Coronary artery (tissue), 2 donors: ENCODE measurements around the gene MYO7B.

ENCODE experiments used
- DNase-seq: peaks from one replicate; pipeline ENCODE4 v3.0.0-alpha.2; 2017; ENCODE audit warnings: low spot score
- H3K27ac ChIP-seq, 2 donors: fragments of 200-600 bp; sonication (generic); one replicate each; pipeline ENCODE4 v1.5.1; 2016 to 2019
- H3K4me3 ChIP-seq: fragments of 200-600 bp; sonication (generic); 2 replicates; pipeline ENCODE4 v1.5.1; 2016; ENCODE audit warnings: mild to moderate bottlenecking, moderate library complexity
- CTCF ChIP-seq: fragments of 200-600 bp; sonication (generic); IDR thresholded peaks from one replicate; pipeline ENCODE4 v1.5.1; 2019; ENCODE audit warnings: antibody characterized with exemption

The MYO7B gene

GRCh38 chr2:127672341-127673224 lies 137.1 kb downstream of the MYO7B start:
- peak overlapping the region; percentile 94 to 95 for H3K27ac ChIP-seq
- peak overlapping the region; percentile 87 for H3K4me3 ChIP-seq
- no peak for TF ChIP-seq CTCF
- DNase-seq: peak; percentile 76

GRCh38 chr2:127673291-127674069 lies 138.0 kb downstream of the MYO7B start:
- no peak for TF ChIP-seq CTCF
- Histone ChIP-seq H3K27ac (peak overlapping the region; percentile 94 to 95), H3K4me3 (peak overlapping the region; percentile 87)
- DNase-seq: peak; percentile 73

- peak; percentile 79 for DNase-seq
These were observed 139.0 kb downstream of the MYO7B start for GRCh38 chr2:127674241-127675209.

GRCh38 chr2:127675331-127676261 lies 140.1 kb downstream of the MYO7B start, which contains the start of gene LIMS2:
Gene LIMS2, minus strand, starts transcription at chr2:127675530. Its CDS starts 506 bp downstream, at chr2:127675024.
- peak; percentile 86 for DNase-seq
- no peak for TF ChIP-seq CTCF
- Histone ChIP-seq H3K4me3 (peak within 1 kb of the TSS; percentile 87), H3K27ac (peak within 1 kb of the TSS; percentile 94 to 95)

More at GRCh38 chr2:127674241-127675209, 139.0 kb downstream of the MYO7B start:
- H3K27ac ChIP-seq: peak overlapping the region; percentile 94 to 95
- TF ChIP-seq CTCF: no peak
- peak overlapping the region; percentile 87 for H3K4me3 ChIP-seq

- H3K4me3 ChIP-seq: no peak overlapping the region
- TF ChIP-seq CTCF: no peak
- peak; percentile 80 for DNase-seq
- peak overlapping the region in 1 of 2 donors; percentile 65 for H3K27ac ChIP-seq
These were observed 141.4 kb downstream of the MYO7B start for GRCh38 chr2:127676906-127677305.
